Measurements from ENCODE around the gene DPM2.

The DPM2 gene

GRCh38 chr9:127934248-127934647 lies 3.4 kb downstream of the DPM2 start:
- no peak for DNase-seq

- DNase-seq = no peak
Measured at GRCh38 chr9:127931092-127931881, 6.4 kb downstream of the DPM2 start.

- peak; percentile 87 for DNase-seq
Measured at GRCh38 chr9:127930231-127931091, 7.2 kb downstream of the DPM2 start, which contains the start of gene PIP5KL1. TSS of gene PIP5KL1 (minus strand) at chr9:127930777. CDS start at chr9:127930752, 25 bp downstream.

GRCh38 chr9:127929625-127929979 lies 8.1 kb downstream of the DPM2 start:
- no peak for DNase-seq

- DNase-seq = no peak
Measured at GRCh38 chr9:127928676-127929624, 8.7 kb downstream of the DPM2 start.

GRCh38 chr9:127927988-127928675 lies 9.5 kb downstream of the DPM2 start:
- DNase-seq = no peak

GRCh38 chr9:127927201-127927987 lies 10.3 kb downstream of the DPM2 start:
- DNase-seq = no peak

GRCh38 chr9:127926906-127927200 lies 10.8 kb downstream of the DPM2 start:
- DNase-seq = no peak

- DNase-seq = no peak
Measured at GRCh38 chr9:127925959-127926905, 11.4 kb downstream of the DPM2 start.

- no peak for DNase-seq
Measured at GRCh38 chr9:127924736-127925444, 12.8 kb downstream of the DPM2 start.

- peak; percentile 72 for DNase-seq
Measured at GRCh38 chr9:127923771-127924170, 13.9 kb downstream of the DPM2 start.

- DNase-seq = no peak
Measured at GRCh38 chr9:127923046-127923445, 14.6 kb downstream of the DPM2 start.

- no peak for DNase-seq
Measured at GRCh38 chr9:127921557-127922120, 16.0 kb downstream of the DPM2 start.

GRCh38 chr9:127920794-127921193 lies 16.9 kb downstream of the DPM2 start:
- DNase-seq = no peak

- peak; percentile 97 for DNase-seq
Measured at GRCh38 chr9:127919253-127919815, 18.3 kb downstream of the DPM2 start.

GRCh38 chr9:127918183-127919107 lies 19.2 kb downstream of the DPM2 start:
- DNase-seq = no peak

- no peak for DNase-seq
Measured at GRCh38 chr9:127917603-127918002, 20.1 kb downstream of the DPM2 start.

Measured in NCI-H226 (cell line).